CD4-positive, alpha-beta T cell treated with Interleukin-21 for 1 hour (primary cell): Measurements from ENCODE around the gene PLGRKT.
A peak's percentile ranks its signal among the peaks of the same experiment; 100 is the strongest.
"Not testable (repeated sequence)": the region's sequence is repeated elsewhere in the genome, so short reads cannot be mapped to it uniquely, and the experiment has no call there.

Source experiments
- DNase-seq: peaks from one replicate; pipeline ENCODE4 v3.0.0-alpha.2; 2020

The PLGRKT gene

GRCh38 chr9:5429873-5430564, 7.7 kb downstream of the PLGRKT start:
- no peak for DNase-seq

GRCh38 chr9:5428794-5429528, 8.8 kb downstream of the PLGRKT start:
- no peak for DNase-seq

GRCh38 chr9:5428172-5428571, 9.6 kb downstream of the PLGRKT start:
- DNase-seq = no peak

- no peak for DNase-seq
Observed at GRCh38 chr9:5427005-5427404, 10.7 kb downstream of the PLGRKT start.

- DNase-seq = peak; percentile 67
Observed at GRCh38 chr9:5425006-5425628, 12.6 kb downstream of the PLGRKT start.

- no peak for DNase-seq
Observed at GRCh38 chr9:5422276-5422675, 15.4 kb downstream of the PLGRKT start.

GRCh38 chr9:5421163-5421562, 16.6 kb downstream of the PLGRKT start:
- no peak for DNase-seq

GRCh38 chr9:5419987-5420386, 17.7 kb downstream of the PLGRKT start:
- no peak for DNase-seq

GRCh38 chr9:5418481-5418880, 19.2 kb downstream of the PLGRKT start:
- no peak for DNase-seq

- no peak for DNase-seq
Observed at GRCh38 chr9:5416953-5417352, 20.8 kb downstream of the PLGRKT start.

GRCh38 chr9:5408596-5408995, 29.1 kb downstream of the PLGRKT start:
- no peak for DNase-seq

GRCh38 chr9:5402217-5402616, 35.5 kb downstream of the PLGRKT start:
- DNase-seq = no peak

GRCh38 chr9:5397547-5397946, 40.2 kb downstream of the PLGRKT start:
- not testable (repeated sequence) for DNase-seq

GRCh38 chr9:5395428-5395827, 42.3 kb downstream of the PLGRKT start:
- DNase-seq = no peak

- not testable (repeated sequence) for DNase-seq
Observed at GRCh38 chr9:5393976-5394375, 43.7 kb downstream of the PLGRKT start.

GRCh38 chr9:5393497-5393896, 44.2 kb downstream of the PLGRKT start:
- no peak for DNase-seq

GRCh38 chr9:5392285-5392684, 45.4 kb downstream of the PLGRKT start:
- DNase-seq = no peak

- no peak for DNase-seq
Observed at GRCh38 chr9:5389109-5389732, 48.5 kb downstream of the PLGRKT start.

- no peak for DNase-seq
Observed at GRCh38 chr9:5388026-5388819, 49.5 kb downstream of the PLGRKT start.

- no peak for DNase-seq
Observed at GRCh38 chr9:5384436-5384835, 53.3 kb downstream of the PLGRKT start.

GRCh38 chr9:5382479-5382878, 55.2 kb downstream of the PLGRKT start:
- no peak for DNase-seq

GRCh38 chr9:5375790-5376477, 61.8 kb downstream of the PLGRKT start:
- peak; percentile 16 for DNase-seq
